Measurements from ENCODE around the gene PTCD3.

The PTCD3 gene

DNA sequence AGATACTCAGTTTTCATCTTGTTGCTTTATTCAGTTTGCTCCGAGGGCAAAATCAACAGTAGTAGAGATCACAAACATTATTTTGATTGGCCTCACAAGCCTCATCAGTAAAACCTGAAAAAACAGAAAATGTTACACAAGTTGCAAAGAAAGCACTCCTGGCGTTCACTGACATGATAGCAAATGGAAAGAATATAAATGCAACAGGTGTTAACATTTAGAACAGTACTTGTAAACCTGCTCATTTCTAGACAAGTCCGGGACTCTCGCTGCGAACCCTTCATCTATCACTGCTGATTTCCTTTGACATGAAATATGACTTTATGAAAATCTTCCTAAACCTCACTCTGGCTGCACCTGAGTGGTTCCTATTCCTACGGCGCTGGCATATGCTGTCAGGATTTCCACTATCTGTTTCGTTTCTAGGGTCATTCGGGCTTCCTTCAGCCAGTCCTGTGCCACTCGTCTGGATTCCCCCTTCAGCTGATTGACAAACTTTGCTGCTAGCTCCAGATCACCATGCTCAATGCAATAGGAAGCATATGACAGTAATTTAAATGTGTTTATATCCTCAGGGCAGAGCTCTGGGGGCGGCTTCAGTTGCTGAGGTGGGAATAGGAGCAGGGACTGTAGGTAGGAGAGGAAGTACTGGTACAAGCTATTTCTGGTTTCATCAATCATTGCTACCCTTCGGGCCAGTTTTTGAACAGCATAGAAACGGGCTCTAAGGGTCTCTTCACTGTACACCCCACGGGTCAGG lies 38.1 kb downstream of the PTCD3 start:
- peak; percentile 52 for DNase-seq (ENCODE audit: low spot score)

GRCh38 chr2:86147793-86148192 lies 41.8 kb downstream of the PTCD3 start:
- DNase-seq (ENCODE audit: low spot score): no peak

DNA sequence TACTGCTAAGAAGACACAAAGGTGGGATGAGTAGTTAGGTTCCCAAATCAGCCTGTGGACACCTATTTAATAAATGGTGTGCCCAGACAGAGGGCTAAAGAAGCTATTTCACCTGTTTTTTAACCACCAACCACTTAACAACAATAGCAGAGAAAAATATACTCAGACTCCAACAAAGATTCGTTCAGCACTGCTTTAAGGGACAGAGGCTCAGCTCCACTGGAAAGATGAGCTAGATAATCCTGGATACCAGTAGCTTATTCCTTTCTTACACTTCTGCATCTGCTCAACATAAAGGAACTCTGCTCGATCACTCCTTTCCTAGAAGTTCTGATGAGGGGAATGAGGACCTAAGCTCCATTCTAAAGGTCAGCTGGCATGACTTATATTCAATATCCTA lies 44.5 kb downstream of the PTCD3 start:
- no peak for DNase-seq (ENCODE audit: low spot score)

- no peak for DNase-seq (ENCODE audit: low spot score)
These were observed 51.0 kb downstream of the PTCD3 start for GRCh38 chr2:86157009-86157556.

- no peak for DNase-seq (ENCODE audit: low spot score)
These were observed 52.3 kb downstream of the PTCD3 start for GRCh38 chr2:86158286-86158685.

DNA sequence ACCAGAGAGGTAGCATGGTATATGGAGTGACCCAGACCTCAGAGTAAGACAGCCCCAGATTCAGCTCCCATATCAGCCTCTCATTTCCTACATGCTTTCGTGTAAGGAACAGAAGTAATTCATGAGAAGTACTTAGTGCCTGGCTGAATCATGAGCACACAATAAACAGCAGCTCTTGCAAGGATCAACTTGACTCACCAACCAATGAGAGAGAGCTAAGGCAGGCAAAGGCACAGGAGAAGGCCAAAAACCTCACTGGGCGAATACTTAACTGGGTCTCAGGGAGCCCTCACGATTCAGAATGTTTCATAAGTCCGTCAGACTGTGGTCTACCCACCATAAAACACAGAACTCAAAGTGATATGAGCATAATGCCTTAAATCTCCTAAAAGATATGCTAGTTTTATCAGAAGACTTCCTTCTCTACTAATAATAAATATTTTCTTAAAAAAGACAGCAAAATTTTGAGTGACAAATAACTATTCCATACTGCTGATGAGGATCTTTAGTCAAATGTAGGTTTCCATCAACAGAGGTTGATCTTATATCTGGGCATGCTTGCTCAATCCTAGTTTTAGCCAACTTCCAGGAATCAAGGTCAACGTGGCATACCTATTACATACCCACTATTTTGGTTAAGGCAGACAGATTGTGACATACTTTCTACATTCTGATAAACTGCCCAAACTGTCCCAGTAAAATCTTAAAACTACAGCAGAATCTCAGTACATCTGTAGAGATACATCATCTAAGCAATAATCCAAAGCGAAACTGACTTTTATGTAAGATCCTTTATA lies 54.3 kb downstream of the PTCD3 start:
- DNase-seq (ENCODE audit: low spot score): no peak

GRCh38 chr2:86170449-86170848 lies 64.4 kb downstream of the PTCD3 start:
- DNase-seq (ENCODE audit: low spot score): no peak

DNA sequence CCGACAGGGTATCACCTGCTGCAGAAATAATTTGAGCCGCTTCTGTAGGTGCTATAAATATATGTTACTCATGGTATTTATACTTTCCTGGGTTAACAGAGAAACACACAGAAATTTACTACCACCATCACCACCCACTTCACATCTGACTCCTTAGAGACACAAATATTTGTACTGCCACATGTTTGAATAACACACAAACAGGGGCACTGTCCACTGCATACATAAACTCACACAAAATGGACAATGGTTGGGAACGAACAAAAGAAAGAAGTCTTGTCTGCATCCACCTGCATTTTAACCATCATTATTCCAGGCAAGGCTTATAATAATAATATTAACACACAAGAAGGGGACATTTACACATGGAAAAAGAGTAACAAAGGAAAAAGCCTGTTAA lies 65.3 kb downstream of the PTCD3 start:
- no peak for DNase-seq (ENCODE audit: low spot score)

- DNase-seq (ENCODE audit: low spot score): no peak
These were observed 66.6 kb downstream of the PTCD3 start for GRCh38 chr2:86172610-86173009.

GRCh38 chr2:86174445-86174844 lies 68.4 kb downstream of the PTCD3 start:
- DNase-seq (ENCODE audit: low spot score): no peak

DNA sequence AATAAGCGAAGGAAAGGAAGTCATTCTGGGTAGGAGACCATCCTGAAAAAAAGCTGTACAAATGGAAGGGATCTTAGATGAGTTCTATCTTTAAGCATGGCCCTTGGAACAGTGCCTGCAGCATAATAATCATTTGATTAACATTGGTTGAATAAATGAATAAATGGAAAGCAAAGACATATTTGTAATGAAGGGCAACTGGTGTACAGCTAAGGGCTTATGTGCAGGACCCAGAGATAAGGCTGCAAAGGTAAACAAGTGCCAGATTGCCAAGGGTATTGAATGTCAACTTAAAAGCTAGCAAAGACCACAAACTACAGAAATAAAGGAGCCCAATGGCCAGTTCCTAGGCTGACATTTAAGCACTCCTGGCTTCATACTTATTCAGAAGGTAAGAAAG lies 69.8 kb downstream of the PTCD3 start:
- DNase-seq (ENCODE audit: low spot score): no peak

DNA sequence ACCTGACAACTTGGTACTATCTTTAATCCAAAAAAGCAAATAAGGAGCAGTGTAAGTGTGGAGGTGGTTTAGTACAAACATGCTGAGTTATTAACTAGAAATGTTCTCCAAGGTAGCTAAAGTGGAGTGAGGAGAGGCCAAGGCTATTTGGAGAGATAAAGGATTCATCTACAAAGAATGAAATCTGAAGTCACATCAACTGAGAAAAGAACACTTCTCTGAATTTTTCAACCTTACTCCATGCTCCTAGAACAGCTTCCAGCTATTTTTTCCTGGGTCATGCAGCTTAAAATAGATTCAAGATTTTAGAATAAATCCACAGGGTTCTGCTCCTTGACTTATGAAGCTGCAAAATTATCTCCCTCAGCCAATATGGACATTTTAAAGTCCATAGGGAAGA lies 70.6 kb downstream of the PTCD3 start:
- DNase-seq (ENCODE audit: low spot score): no peak

DNA sequence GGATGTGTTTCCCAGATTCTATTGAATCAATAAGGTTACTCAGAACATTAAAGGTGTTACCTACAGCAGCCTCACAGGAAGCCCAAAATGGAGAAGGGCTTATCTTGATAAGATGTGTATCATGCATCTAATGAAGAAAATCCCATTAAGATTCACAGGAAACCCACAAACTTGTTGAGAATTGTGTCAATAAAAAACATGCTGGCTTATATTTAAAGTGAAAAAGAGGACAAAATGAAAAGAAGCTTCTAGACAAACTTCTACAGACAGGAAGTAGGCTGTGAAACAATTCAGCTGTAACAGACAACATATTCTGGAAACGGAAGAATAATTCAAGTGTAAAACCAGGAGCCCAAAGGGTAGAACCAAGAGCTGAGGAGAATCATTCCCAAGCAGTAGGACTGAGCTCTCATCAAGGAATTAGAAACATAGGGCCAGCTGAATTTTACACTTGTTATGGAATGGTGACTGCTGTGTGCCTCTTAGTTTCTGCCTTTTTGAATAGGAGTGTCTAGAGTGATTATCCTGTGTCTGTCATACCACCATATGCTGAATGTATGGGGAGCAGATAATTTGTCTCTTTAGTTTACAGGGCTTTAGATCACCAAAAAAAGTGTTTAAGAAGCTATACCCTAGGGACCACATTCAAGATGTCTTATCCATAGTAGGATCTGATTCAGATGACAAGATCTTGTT lies 79.6 kb downstream of the PTCD3 start:
- no peak for DNase-seq (ENCODE audit: low spot score)

DNA sequence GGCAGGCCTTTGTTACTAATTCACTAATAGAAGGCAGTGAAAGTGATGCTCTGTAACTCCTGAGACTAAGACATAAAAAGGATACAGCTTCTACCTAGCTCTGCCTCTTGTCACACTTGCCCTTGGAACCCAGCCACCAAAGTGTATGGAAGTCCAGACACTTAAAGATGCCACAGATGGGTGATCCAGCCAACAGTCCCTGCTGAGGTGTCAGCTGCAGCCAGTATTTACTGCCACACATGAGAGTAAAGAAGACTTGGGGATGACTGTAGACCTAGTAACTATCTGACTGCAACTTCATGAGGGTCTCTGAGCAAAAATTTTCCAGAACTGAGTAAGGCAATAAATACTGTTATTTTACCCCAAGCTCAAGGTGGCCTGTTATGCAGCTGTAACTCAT lies 80.4 kb downstream of the PTCD3 start:
- no peak for DNase-seq (ENCODE audit: low spot score)

DNA sequence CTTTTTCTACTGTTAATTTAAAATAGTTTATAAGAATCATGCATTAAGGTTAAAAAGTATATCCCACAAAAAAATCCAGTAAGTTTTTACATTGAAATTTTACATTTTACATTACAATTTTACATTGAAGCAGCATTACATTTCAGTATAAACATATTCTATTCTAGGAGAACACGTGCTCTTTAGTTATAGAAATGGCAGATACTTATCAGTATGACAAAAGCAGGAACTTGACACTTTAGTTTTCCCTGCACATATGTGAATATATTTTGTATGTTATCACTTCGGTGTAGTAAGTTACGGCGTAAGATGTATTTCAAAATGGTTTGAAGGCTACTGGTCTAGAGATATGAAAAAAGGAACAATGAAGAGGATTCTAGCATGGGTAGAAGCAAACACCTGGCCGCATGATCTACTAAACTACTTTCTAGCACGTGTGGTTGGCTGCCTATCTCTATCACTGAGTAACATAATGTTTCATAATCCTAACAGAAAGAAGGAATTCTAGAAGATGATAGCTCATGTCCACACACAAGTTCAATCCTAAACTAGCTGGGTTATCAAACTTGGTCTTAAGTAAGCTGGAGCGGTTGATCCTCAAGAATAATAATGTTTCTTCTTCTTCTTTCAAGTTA lies 83.9 kb downstream of the PTCD3 start:
- DNase-seq (ENCODE audit: low spot score): no peak
